HG02840 (cell line): Measurements from ENCODE around the gene FHAD1.

Source experiments
- ATAC-seq: cut with Tn5 transposase; IDR thresholded peaks from one replicate; pipeline ENCODE4 v1.9.1; 2021; ENCODE audit warnings: mild to moderate bottlenecking, moderate library complexity, moderate number of reproducible peaks; ENCODE audit not compliant: unreplicated experiment, low FRiP score

FHAD1 gene

GRCh38 chr1:15342408-15342967 lies 95.5 kb downstream of the FHAD1 start:
- ATAC-seq = no peak

- ATAC-seq = no peak
Observed at GRCh38 chr1:15343099-15343498, 96.1 kb downstream of the FHAD1 start.

- ATAC-seq = no peak
Observed at GRCh38 chr1:15343729-15344128, 96.7 kb downstream of the FHAD1 start.

GRCh38 chr1:15344380-15344779 lies 97.4 kb downstream of the FHAD1 start:
- no peak for ATAC-seq

GRCh38 chr1:15344800-15345704 lies 98.0 kb downstream of the FHAD1 start:
- no peak for ATAC-seq

GRCh38 chr1:15345705-15346345 lies 98.8 kb downstream of the FHAD1 start:
- no peak for ATAC-seq

GRCh38 chr1:15346346-15347030 lies 99.5 kb downstream of the FHAD1 start:
- ATAC-seq = no peak

GRCh38 chr1:15347182-15347581 lies 100.2 kb downstream of the FHAD1 start:
- ATAC-seq = no peak

GRCh38 chr1:15348648-15349047 lies 101.6 kb downstream of the FHAD1 start:
- ATAC-seq = no peak

GRCh38 chr1:15349133-15349532 lies 102.1 kb downstream of the FHAD1 start:
- no peak for ATAC-seq

- no peak for ATAC-seq
Observed at GRCh38 chr1:15350151-15350550, 103.1 kb downstream of the FHAD1 start.

GRCh38 chr1:15350551-15351200 lies 103.7 kb downstream of the FHAD1 start:
- ATAC-seq = no peak

- ATAC-seq = no peak
Observed at GRCh38 chr1:15351310-15351709, 104.3 kb downstream of the FHAD1 start.

- no peak for ATAC-seq
Observed at GRCh38 chr1:15352128-15352957, 105.3 kb downstream of the FHAD1 start.

GRCh38 chr1:15353839-15354579 lies 107.0 kb downstream of the FHAD1 start:
- ATAC-seq = no peak

GRCh38 chr1:15354580-15354965 lies 107.5 kb downstream of the FHAD1 start:
- ATAC-seq = no peak

GRCh38 chr1:15355968-15356625 lies 109.1 kb downstream of the FHAD1 start:
- no peak for ATAC-seq

GRCh38 chr1:15357612-15358207 lies 110.7 kb downstream of the FHAD1 start:
- ATAC-seq = no peak
